NCI-H187 (cell line): ENCODE data around the gene MPHOSPH9.
"Not testable (repeated sequence)": the region's sequence is repeated elsewhere in the genome, so short reads cannot be mapped to it uniquely, and the experiment has no call there.

Source experiments
- DNase-seq, 2 experiments: peaks; one replicate each; lab custom pipeline; 2025; lab: John Stamatoyannopoulos, UW

MPHOSPH9 gene

GRCh38 chr12:123254853-123255446 is 22.0 kb upstream of the MPHOSPH9 start:
- no peak for DNase-seq

DNA sequence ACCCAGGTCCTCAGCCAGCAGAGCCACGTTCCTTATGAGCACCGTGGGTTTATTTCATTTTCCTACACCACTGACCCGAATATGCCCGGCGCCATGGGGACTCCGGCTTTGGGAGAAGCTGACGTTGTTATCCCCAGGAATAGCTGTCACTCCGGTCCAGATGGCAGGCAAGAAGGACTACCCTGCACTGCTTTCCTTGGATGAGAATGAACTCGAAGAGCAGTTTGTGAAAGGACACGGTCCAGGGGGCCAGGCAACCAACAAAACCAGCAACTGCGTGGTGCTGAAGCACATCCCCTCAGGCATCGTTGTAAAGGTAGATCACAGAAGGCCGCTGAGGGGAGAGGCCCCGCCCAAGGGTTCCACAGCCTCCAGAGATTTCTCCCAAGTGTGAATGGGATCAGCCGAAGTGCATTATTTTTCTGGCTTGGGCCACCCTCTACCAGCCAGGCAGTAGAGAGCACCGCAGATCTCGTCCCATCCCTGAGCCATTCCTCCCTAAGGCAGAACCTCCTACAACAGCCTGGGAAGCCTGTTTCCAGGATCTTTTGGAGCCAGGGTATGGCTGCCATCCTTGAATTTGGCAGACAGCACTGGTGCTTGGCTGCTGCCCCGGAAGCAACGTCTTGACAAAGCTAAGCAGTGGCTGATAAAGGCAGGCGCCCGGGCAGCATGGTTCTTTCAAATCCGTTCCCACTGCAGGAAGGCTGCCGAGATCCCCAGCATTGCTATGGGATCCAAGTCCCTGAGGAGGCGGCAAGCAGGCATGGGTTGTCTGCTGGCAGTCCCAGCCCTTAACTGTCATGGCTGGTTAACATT is 20.9 kb upstream of the MPHOSPH9 start:
- DNase-seq: no peak

DNA sequence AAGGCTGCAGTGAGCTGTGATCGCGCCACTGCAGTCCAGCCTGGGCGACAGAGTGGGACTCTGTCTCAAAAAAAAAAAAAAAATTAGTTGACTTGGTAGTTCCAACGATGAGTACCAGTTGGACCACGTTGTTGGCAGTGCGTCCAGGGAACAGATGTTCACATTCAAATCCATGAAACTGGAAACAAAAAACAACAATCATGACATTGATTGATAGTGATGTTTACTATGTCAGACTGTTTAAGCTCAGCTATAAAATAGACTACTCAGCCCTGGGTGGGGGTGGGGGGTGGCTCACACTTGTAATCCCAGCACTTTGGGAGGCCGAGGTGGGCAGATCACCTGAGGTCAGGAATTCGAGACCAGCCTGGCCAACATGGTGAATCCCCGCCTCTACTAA is 19.4 kb upstream of the MPHOSPH9 start:
- DNase-seq: not testable (repeated sequence)

DNA sequence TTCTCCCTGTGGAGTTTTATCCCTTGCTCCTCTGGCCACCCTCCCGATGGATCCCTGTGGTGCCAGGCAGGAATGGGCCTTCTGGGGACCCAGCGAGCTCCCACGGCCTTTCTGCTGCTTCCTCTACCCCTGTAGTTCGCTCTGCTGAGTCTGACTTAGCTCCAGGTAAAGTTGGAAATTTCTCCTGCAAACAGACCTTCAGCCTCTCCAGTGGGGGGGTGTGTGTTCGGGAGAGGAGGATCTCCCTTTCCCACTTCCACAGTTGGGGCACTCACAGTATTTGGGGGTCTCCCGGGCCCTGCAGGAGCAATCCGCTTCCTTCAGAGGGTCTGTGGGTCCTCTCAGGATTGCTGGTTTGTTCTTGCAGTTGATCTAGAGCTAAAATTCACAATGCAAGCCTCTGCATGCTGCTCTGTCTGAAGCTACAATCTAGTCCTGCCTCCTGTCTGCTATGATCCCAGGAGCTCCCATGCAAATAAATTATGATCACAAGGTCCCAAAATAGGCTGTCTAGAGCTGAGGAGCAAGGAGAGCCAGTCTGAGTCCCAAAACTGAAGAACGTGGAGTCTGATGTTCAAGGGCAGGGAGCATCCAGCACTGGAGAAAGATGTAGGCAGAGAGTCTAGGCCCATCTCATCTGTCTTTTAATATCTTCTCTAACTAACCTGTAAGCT is 18.6 kb upstream of the MPHOSPH9 start:
- no peak for DNase-seq

DNA sequence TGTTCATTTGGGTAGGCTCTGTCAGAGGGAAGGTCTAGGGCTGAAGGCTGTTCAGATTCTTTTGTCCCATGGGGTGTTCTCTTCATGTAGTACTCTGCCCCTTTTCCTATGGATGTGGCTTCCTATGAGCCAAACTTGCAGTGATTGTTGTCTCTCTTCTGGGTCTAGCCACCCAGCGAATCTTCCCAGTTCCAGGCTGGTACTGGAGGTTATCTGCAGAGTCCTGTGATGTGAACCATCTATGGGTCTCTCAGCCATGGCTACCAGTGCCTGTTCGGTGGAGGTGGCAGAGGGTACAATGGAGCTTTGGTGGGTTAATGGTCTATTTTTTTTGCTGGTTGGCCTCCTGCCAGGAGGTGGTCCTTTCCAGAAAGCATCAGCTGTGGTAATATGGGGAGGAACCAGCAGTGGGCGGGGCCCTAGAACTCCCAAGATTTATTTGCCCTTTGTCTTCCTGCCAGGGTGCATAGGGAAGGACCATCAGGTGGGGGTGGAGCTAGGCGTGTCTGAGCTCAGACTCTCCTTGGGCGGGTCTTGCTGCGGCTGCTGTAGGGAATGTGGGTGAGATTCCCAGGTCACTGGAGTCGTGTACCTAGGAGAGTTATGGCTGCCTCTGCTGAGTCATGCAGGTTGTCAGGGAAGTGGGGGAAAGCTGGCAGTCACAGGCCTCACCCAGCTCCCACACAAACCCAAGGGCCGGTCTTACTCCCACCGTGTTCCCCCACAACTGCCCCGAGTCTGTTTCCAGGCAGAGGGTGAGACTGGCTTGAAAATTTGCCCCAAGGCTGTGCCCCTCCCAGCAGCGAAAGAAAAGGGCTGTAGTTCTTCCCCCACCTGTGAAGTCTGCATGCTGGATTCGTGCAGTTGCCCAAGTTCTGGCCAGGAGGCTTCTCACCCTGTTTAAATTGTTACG is 17.8 kb upstream of the MPHOSPH9 start:
- peak; percentile 62 to 81 for DNase-seq

GRCh38 chr12:123248996-123249741 is 16.2 kb upstream of the MPHOSPH9 start:
- not testable (repeated sequence) for DNase-seq

DNA sequence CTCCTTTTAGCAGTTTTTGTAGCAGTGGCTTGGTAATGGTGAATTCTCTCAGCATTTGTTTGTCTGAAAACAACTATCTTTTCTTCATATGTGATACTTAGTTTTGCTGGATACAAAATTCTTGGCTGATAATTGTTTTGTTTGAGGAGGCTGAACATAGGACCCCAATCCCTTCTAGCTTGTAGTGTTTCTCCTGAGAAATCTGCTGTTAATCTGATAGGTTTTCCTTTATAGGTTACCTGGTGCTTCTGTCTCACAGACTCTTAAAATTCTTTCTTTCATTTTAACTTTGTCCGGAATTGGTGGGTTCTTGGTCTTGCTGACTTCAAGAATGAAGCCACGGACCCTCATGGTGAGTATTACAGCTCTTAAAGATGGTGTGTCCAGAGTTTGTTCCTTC is 15.2 kb upstream of the MPHOSPH9 start:
- DNase-seq: not testable (repeated sequence)

GRCh38 chr12:123245678-123246077 is 12.7 kb upstream of the MPHOSPH9 start:
- no peak for DNase-seq

DNA sequence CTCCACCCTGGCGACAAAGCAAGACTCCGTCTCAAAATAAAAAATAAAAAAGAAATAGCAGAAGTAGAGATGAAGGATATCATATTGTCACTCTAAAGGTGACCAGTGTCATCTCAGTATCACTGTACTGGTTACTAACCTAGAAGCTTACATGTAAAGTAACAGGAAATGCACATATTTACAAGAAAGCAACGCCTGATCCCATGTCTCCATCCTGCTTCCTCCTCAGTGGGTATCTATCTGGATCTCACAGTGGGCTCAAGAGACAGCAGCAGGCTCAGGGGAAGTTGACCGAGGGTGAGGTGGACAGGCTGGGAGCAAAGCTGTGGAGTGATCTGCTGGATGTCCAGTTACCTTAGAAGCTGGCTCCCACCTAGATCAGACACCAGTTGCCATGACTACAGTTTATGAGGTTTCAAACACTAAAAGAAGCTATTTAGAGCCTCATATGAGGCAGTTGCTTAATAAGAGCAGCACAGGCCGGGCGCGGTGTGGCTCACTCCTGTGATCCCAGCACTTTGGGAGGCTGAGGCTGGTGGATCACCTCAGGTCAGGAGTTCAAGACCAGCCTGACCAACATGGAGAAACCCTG is 10.8 kb upstream of the MPHOSPH9 start:
- no peak for DNase-seq

DNA sequence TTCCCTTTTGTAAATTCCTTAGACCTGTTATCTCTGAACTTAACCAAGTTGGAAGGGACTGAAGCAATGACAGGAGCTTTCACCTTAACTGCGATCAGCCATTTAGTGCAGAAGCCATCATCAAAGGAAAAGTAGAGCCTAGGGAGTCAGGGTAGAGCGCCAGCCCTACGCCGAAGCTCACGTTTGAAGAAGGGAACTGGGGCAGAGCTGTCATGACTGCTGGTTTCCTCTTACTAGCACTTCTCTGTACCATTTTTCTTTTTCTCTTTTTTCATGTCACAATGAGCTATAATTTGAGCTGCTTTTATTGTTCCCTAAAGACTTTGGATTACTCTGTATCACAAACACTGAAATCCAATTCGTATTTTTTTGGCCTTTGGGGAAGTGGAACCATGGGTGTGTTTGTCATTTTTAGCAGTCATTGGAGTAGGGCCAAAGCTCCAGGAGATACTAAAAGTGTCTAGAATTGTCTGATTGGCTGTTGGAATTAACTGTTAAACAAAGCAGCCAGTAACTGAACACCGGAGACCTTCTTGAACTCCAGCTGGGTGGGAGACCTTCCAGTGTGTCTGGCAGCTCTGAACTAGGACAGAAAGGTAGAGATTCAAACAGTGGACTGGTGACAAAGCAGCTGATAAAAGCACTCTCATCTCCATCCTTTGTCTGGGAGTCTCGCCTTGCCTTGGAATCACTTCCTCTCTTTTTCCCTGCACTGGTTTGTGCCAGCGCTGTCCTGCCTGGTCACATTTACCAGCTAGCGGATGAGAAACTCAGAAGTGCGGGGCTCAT is 9.4 kb upstream of the MPHOSPH9 start:
- DNase-seq: peak in 1 of 2 experiments; percentile 48

- DNase-seq: no peak
Measured at GRCh38 chr12:123238961-123239360, 6.0 kb upstream of the MPHOSPH9 start.

DNA sequence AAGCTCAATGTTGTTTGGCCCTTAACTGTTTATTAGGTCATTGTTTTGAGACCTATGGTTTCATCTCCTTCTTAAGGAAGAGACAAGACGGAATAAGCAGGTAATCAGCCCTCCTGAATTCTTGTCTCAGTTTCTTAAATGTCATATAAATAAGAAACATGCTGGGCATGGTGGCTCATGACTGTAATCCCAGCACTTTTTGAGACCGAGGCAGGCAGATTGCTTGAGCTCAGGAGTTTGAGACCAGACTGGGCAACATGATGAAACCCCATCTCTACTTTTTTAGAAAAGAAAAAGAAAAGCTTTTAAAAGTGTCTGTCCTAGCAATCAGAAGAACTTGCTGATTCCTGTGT is 5.4 kb upstream of the MPHOSPH9 start:
- DNase-seq: no peak

DNA sequence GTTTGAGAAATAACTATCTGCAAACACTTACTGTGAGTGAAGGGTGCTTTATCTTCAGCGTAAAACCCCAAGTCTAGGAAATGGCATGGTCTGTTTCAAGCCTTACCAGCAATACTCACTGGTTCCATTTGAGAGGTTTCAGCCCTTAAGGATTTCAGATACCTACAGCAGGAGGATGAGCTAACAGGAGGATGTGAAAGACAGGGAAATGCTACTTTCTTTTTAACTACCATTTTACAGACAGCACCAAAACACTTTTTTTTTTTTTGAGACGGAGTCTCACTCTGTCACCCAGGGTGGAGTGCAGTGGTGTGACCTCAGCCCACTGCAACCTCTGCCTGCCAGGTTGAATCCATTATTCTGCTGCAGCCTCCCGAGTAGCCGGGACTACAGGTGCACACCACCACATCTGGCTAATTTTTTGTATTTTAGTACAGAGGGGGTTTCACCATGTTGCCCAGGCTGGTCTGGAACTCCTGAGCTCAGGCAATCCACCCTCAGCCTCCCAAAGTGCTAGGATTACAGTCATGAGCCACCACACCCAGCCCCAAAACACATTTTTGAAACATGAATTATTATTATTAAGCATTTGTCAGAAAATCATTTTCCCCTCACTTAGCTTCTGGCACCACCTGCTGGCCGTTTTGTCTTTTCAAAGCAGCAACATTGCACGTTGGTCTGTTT is 4.8 kb upstream of the MPHOSPH9 start:
- peak; percentile 7 to 50 for DNase-seq

DNA sequence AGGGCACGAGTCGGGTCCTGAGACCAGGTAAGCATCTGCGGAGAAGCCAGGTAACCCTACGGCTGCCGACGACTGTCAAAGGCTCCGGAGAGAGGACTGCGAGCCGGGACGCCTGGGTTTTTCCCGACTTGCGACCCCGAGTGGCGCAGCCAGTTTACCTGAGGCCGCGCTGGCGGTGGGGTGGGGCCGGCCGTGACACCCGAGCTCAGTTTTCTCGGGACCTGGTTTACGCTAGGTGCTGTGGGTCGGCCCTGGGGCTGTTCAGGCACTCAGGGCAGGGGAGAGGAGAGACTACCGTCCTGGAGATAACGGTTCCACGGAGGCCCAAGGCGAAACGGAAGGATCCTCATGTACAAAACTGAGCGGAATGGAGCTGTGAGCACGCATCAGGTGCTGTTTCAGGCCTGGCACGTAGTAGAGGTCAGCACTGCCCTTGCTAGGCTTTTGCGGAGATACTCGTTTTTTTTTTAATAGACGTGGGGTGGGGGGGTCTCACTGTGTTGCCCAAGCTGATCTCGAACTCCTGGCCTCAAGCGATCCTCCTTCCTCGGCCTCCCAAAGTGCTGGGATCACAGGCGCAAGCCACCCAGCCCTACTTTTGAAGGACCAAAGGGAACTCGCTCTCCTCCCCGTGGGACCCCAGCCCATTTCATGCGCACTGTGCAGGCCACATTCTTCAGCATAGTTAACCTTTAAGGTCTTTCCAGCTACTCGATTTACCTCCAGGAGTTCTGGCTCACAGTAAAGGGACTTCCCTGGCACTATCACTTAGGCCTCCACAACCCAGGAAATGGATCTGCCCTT is 766 bp upstream of the MPHOSPH9 start:
- DNase-seq: no peak

- DNase-seq: no peak
Measured at GRCh38 chr12:123232472-123232806, 502 bp downstream of the MPHOSPH9 start.

GRCh38 chr12:123231931-123232330 is 1.0 kb downstream of the MPHOSPH9 start:
- no peak for DNase-seq

DNA sequence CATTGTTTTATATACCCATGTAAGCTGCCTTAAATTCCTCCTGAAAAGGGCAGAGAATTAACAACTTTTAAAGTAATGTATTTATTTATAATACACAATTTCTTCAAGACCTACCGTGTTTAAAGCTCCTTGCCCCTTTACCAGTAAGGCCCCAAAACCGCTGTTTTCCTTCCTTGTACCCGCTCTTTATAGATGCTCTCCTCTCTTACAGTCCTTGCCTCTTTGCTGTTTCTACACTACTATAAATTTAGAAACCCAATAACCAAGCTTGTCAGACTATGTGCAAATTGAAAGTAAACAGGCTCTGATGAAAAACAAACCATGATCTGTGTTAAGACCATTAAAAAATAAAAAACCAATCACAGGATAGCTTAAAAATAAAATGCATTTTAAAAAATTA is 3.9 kb downstream of the MPHOSPH9 start:
- no peak for DNase-seq

DNA sequence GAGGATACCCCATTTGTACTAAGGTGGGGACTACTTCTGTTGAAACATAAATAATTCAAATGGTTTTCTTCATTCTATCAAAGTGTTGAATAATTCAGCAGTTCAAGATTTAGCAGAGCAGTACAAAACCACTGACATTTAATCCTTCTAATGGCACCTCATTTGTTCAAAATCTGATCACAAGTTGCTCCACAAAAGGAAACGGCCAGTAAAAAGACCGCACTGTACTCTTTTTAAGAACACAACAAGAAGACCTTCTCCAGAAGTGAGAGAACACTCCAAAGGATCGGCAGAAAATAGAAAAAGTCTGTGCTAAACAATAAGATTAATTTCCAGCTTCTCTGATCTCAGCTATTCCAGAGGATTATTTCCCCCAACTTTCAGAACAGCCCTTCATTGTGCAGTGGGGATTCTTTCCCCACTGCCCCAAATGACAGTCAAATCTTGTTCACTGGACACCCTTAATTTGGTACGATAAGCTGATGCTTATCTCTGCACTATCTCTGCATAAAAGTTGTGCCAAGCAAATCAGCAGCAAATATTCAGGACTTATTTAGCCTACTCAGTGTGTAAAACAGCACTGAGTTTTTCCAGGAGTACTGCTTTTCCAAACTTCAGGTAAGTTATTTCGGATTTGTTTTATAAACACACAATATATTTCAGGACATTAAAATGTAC is 5.2 kb downstream of the MPHOSPH9 start:
- DNase-seq: no peak
